ENCODE data around the gene CYP4F12. TPM values are rescaled to one million over a fixed set of nuclear protein-coding genes. Genes with fewer than 3 reads are reported as not detected.

The CYP4F12 gene
- total and polyA plus RNA-seq, 2 experiments from 2014 or later = not detected

DNA sequence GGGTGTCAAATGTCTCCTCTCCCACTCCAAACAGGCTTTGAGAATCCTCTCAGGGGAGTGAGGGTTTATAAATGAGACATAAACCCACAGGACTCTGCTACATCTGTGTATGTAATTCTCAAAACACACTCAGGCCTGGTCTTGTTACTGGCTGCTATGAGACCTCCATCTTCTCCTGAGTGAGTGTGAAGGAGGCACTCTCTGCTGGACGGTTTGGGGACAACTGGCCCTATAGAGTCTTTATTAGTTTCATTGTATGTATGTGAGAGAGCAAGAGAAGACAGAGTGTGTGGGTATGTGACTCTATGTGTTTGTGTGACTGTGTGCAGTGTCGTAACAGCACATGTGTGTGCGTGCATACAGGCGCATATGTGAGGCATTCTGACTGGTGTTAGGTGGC, 9.6 kb upstream of the CYP4F12 start (continued):
- TF ChIP-seq, protein P1, sequence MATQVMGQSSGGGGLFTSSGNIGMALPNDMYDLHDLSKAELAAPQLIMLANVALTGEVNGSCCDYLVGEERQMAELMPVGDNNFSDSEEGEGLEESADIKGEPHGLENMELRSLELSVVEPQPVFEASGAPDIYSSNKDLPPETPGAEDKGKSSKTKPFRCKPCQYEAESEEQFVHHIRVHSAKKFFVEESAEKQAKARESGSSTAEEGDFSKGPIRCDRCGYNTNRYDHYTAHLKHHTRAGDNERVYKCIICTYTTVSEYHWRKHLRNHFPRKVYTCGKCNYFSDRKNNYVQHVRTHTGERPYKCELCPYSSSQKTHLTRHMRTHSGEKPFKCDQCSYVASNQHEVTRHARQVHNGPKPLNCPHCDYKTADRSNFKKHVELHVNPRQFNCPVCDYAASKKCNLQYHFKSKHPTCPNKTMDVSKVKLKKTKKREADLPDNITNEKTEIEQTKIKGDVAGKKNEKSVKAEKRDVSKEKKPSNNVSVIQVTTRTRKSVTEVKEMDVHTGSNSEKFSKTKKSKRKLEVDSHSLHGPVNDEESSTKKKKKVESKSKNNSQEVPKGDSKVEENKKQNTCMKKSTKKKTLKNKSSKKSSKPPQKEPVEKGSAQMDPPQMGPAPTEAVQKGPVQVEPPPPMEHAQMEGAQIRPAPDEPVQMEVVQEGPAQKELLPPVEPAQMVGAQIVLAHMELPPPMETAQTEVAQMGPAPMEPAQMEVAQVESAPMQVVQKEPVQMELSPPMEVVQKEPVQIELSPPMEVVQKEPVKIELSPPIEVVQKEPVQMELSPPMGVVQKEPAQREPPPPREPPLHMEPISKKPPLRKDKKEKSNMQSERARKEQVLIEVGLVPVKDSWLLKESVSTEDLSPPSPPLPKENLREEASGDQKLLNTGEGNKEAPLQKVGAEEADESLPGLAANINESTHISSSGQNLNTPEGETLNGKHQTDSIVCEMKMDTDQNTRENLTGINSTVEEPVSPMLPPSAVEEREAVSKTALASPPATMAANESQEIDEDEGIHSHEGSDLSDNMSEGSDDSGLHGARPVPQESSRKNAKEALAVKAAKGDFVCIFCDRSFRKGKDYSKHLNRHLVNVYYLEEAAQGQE (IDR thresholded peaks at IDR 0.05; ENCODE audit: unreplicated experiment) = no peak
- TF ChIP-seq STAT1 (IDR thresholded peaks at IDR 0.05; ENCODE audit: unreplicated experiment) = no peak

DNA sequence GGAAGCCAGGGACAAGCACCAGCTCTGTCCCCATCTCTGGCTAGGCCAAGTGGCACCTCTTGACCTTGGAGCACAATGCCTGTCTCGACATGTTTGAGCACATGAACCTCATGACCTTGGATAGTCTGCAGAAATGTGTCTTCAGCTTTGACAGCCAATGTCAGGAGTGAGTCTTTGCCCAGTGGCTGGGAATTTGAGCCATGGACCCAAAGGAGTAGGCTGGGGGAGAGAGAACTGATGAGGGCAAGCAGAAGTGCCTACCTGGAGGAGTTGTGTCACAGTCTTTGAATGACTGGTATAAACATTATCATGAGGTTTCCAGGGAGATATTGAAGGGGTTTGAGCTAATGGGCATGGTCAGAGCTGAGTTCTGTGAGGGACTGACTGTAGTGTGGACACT, 6.7 kb upstream of the CYP4F12 start:
- Histone ChIP-seq H3K4me1 (ENCODE audit: insufficient read depth) (no peaks in the 10 kb centered on the region), H3K79me2 (replicated peaks; ENCODE audit: insufficient read depth) (no peaks in the 10 kb centered on the region), H3K9me2 (ENCODE audit: insufficient read depth) (no peaks in the 10 kb centered on the region), H3K36me3 (ENCODE audit: insufficient read depth) (peaks cover 7% of the 10 kb centered on the region; the same call in 1 of the 2 replicates), H3F3A (replicated peaks; ENCODE audit: low read depth) (no peaks in the 10 kb centered on the region), H2AFZ (no peak overlapping the region), H3K27ac (ENCODE audit: low read depth) (no peak overlapping the region), H3K4me2 (no peak overlapping the region), H3K27me3 (ENCODE audit: insufficient read depth) (no peaks in the 10 kb centered on the region), H4K20me1 (replicated peaks; ENCODE audit: insufficient read depth) (no peaks in the 10 kb centered on the region), H3K4me3 (no peak overlapping the region)
- no peak for DNase-seq (ENCODE audit: low spot score)
- Mint-ChIP-seq H3K36me3 (ENCODE audit: low read depth) (peaks cover 27% of the 10 kb centered on the region), H3K9me3 (peaks cover 8% of the 10 kb centered on the region; the same call in 2 of the 3 replicates), H3K4me1 (no peaks in the 10 kb centered on the region), H3K27ac (no peak overlapping the region), H3K27me3 (ENCODE audit: insufficient read depth, low read depth, poor library complexity) (no peaks in the 10 kb centered on the region), H3K4me3 (no peak overlapping the region)
- ATAC-seq = no peak
- TF ChIP-seq POLR2AphosphoS5 (IDR thresholded peaks at IDR 0.05; ENCODE audit: low read depth) (no peak), CREB1 (CRISPR knock-in tag; IDR thresholded peaks at IDR 0.05; ENCODE audit: low read depth) (no peak), ZNF331 (CRISPR knock-in tag; IDR thresholded peaks at IDR 0.05; ENCODE audit: low read depth) (no peak), JUNB (IDR thresholded peaks at IDR 0.05; ENCODE audit: unreplicated experiment) (no peak)
- TF ChIP-seq, protein P2, sequence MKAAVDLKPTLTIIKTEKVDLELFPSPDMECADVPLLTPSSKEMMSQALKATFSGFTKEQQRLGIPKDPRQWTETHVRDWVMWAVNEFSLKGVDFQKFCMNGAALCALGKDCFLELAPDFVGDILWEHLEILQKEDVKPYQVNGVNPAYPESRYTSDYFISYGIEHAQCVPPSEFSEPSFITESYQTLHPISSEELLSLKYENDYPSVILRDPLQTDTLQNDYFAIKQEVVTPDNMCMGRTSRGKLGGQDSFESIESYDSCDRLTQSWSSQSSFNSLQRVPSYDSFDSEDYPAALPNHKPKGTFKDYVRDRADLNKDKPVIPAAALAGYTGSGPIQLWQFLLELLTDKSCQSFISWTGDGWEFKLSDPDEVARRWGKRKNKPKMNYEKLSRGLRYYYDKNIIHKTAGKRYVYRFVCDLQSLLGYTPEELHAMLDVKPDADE (IDR thresholded peaks at IDR 0.05) = no peak
- TF ChIP-seq, protein P3, sequence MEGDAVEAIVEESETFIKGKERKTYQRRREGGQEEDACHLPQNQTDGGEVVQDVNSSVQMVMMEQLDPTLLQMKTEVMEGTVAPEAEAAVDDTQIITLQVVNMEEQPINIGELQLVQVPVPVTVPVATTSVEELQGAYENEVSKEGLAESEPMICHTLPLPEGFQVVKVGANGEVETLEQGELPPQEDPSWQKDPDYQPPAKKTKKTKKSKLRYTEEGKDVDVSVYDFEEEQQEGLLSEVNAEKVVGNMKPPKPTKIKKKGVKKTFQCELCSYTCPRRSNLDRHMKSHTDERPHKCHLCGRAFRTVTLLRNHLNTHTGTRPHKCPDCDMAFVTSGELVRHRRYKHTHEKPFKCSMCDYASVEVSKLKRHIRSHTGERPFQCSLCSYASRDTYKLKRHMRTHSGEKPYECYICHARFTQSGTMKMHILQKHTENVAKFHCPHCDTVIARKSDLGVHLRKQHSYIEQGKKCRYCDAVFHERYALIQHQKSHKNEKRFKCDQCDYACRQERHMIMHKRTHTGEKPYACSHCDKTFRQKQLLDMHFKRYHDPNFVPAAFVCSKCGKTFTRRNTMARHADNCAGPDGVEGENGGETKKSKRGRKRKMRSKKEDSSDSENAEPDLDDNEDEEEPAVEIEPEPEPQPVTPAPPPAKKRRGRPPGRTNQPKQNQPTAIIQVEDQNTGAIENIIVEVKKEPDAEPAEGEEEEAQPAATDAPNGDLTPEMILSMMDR (conservative IDR thresholded peaks at IDR 0.05; ENCODE audit: low read depth in 2 of 2) = no peak
- TF ChIP-seq, protein P4, sequence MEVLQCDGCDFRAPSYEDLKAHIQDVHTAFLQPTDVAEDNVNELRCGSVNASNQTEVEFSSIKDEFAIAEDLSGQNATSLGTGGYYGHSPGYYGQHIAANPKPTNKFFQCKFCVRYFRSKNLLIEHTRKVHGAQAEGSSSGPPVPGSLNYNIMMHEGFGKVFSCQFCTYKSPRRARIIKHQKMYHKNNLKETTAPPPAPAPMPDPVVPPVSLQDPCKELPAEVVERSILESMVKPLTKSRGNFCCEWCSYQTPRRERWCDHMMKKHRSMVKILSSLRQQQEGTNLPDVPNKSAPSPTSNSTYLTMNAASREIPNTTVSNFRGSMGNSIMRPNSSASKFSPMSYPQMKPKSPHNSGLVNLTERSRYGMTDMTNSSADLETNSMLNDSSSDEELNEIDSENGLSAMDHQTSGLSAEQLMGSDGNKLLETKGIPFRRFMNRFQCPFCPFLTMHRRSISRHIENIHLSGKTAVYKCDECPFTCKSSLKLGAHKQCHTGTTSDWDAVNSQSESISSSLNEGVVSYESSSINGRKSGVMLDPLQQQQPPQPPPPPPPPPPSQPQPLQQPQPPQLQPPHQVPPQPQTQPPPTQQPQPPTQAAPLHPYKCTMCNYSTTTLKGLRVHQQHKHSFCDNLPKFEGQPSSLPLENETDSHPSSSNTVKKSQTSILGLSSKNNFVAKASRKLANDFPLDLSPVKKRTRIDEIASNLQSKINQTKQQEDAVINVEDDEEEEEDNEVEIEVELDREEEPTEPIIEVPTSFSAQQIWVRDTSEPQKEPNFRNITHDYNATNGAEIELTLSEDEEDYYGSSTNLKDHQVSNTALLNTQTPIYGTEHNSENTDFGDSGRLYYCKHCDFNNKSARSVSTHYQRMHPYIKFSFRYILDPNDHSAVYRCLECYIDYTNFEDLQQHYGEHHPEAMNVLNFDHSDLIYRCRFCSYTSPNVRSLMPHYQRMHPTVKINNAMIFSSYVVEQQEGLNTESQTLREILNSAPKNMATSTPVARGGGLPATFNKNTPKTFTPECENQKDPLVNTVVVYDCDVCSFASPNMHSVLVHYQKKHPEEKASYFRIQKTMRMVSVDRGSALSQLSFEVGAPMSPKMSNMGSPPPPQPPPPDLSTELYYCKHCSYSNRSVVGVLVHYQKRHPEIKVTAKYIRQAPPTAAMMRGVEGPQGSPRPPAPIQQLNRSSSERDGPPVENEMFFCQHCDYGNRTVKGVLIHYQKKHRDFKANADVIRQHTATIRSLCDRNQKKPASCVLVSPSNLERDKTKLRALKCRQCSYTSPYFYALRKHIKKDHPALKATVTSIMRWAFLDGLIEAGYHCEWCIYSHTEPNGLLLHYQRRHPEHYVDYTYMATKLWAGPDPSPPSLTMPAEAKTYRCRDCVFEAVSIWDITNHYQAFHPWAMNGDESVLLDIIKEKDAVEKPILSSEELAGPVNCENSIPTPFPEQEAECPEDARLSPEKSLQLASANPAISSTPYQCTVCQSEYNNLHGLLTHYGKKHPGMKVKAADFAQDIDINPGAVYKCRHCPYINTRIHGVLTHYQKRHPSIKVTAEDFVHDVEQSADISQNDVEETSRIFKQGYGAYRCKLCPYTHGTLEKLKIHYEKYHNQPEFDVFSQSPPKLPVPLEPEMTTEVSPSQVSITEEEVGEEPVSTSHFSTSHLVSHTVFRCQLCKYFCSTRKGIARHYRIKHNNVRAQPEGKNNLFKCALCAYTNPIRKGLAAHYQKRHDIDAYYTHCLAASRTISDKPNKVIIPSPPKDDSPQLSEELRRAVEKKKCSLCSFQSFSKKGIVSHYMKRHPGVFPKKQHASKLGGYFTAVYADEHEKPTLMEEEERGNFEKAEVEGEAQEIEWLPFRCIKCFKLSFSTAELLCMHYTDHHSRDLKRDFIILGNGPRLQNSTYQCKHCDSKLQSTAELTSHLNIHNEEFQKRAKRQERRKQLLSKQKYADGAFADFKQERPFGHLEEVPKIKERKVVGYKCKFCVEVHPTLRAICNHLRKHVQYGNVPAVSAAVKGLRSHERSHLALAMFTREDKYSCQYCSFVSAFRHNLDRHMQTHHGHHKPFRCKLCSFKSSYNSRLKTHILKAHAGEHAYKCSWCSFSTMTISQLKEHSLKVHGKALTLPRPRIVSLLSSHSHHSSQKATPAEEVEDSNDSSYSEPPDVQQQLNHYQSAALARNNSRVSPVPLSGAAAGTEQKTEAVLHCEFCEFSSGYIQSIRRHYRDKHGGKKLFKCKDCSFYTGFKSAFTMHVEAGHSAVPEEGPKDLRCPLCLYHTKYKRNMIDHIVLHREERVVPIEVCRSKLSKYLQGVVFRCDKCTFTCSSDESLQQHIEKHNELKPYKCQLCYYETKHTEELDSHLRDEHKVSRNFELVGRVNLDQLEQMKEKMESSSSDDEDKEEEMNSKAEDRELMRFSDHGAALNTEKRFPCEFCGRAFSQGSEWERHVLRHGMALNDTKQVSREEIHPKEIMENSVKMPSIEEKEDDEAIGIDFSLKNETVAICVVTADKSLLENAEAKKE (CRISPR knock-in tag; IDR thresholded peaks at IDR 0.05) = no peak
- TF ChIP-seq, protein P1 (IDR thresholded peaks at IDR 0.05; ENCODE audit: unreplicated experiment) = no peak
